GM04503 (cell line): ENCODE results near the gene TYW1B.
"Not testable (repeated sequence)": the region's sequence is repeated elsewhere in the genome, so short reads cannot be mapped to it uniquely, and the experiment has no call there.

Experiments used
- DNase-seq: peaks from one replicate; pipeline ENCODE4 v3.0.0-alpha.2; 2012; ENCODE audit warnings: low read depth

Gene TYW1B

DNA sequence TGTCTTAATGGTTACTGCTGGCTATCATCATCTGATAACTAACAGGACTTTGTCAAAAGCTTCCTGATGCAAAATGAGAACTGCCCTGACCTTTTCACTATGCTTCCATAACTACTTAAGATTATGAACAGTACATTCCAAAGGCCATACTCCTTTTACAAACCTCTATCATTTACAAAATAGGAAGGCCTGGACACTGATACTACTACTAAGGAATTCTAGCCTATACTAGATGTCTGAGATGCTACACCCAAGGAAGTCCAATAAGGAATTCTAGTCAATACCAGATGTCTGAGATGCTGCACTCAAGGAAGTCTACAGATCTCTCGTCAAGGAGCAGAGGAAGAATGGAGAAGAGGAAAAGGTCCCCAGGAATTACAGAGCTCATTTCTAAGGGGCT lies 130.9 kb downstream of the TYW1B start:
- DNase-seq, result not testable (repeated sequence)

DNA sequence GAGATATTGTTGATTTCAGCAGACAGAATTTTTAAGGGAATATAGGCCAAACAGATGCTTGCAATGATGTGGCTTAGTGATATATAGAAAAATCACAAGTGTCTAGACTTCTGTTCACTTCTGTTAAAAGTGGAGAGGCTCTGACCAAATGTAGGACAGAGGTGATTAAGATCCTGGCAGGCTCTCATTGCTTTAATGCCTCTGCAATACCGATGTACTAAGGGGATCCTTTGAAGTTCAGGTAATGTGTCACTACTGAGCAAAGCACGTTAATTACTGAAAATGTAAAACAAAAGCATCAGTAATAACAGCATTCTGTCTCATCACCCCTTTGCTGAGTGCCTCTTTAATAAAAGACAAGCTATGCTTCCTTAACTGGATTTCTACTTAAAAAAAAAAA lies 131.4 kb downstream of the TYW1B start:
- DNase-seq, result not testable (repeated sequence)

DNA sequence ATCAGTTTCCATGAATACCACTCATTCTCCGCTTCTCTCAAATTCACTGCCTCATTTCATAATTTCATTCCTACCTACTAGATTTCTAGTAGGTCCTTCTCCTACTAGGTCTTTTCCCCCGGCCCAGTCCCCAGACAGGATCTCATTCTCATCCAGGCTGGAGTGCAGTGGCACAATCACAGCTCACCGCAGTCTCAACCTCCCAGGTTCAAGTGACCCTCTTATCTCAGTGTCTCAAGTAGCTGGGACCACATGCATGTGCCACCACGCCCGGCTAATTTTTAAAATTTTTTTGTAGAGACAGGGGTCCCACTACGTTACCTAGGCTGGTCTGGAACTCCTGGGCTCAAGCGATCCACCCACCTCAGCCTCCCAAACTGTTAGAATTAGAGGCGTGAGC lies 132.5 kb downstream of the TYW1B start:
- not testable (repeated sequence) for DNase-seq

DNA sequence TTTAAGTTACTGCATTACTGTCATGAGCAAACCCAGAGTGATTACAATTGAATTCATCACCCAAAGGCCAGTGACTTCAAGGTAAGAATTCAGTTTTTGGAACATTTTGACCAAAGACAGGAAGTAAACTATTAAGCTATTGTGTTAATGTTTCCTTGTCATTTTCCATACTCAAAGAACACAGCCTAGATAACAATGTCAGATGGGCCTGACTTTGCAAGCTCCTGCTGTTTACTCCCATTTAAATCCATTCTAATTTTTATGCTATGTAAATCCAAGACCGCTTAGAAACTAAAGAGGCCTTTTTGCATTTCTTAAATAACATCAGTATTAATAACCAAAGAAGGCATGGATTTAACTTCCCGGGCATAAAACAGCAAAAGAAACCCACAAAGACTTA lies 136.6 kb downstream of the TYW1B start:
- not testable (repeated sequence) for DNase-seq

DNA sequence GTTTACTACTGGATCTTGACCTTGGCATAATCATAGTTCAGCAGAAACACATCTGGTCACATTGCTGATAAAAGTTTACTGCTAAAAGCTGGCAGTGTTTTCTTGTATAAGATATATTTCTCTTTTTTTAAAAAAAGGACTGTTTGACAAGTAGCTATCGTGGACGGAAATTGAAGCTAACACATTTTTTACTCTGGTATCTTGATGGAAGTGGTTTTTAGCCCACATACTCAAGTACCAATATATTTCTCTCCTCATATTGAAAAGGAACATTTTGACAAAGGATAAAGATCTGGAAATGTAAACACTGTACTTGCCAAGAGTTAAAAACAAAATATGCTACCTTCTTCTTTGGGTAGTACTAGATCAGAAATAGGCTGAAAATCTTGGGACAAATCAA lies 137.8 kb downstream of the TYW1B start:
- not testable (repeated sequence) for DNase-seq

DNA sequence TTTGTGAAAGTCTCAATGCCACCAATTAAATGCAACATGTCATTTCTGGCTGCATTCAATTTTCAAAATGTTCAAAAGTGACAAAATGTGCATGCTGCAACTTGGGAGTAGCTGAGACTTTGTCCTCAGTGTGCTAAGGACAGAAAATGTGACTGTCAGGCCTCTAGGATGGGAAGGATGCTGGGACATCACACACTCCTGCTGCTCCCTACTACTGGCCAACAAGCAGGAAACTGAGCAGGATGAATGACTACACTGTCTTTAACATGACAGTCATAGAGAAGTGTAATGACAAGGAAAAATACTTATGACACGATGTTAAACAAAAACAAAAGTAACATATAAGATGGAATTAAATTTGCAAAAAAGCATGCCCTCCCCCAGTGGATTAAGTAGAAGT lies 138.7 kb downstream of the TYW1B start:
- not testable (repeated sequence) for DNase-seq

DNA sequence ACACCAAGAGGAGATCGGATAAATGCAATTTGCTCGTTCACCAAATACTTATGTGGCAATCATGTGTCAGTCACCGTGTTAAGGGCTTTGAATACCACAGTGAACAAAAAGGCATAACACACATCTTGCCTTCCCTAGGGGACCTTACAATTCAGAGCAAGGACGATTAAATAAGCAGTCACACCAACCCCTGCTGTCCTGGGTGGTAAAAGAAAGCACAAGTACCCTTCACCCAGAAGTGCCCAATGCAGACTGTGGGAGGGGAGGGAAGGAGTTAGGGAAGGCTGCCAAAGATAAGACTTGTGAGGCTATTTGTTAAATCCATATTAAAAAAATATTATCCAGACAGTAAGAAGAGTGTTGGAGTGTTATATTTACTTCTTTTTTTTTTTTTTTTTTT lies 146.8 kb downstream of the TYW1B start:
- DNase-seq, result not testable (repeated sequence)

DNA sequence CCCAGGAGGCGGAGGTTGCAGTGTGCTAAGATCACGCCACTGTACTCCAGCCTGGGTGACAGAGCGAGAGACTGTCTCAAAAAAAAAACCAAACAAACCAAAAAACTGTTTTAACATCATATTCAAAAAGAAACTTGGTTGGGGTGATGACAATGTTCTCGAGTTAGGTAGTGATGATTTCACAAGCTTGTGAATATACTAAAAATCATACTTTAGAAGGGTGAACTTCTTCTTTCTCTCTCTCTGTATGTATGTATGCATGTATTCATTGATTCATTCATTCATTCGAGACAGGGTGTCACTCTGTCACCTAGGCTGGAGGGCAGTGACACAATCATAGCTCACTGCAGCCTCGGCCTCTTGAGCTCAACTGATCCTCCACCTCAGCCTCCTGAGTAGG lies 151.1 kb downstream of the TYW1B start:
- not testable (repeated sequence) for DNase-seq

DNA sequence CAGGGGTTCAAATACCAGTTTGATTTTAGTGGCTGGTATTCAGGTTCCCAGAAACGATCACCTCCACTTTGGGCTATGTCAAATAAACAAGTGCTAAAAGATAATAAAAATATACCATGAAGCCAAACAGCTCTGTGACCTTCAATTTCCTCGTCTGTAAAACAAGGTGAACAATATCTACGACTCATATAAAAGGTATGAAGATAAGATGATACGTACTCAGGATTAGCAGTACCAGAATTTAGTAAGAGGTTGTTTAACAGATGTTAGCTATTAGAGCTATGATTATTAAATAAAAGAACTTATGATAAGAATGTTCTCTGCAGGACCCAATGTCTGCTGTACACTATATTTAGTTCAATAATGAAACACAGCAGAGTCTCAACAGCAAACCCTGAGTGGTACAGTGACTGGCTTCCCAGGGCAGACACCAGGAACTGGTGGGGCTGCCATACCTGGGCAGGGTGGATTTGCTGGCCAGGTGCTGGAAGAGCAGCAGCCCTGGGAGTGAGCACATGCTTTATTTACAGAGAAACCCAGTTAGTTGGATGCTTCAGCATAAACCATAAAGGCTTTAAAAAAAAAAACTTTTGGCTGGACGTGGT lies 151.8 kb downstream of the TYW1B start:
- not testable (repeated sequence) for DNase-seq

DNA sequence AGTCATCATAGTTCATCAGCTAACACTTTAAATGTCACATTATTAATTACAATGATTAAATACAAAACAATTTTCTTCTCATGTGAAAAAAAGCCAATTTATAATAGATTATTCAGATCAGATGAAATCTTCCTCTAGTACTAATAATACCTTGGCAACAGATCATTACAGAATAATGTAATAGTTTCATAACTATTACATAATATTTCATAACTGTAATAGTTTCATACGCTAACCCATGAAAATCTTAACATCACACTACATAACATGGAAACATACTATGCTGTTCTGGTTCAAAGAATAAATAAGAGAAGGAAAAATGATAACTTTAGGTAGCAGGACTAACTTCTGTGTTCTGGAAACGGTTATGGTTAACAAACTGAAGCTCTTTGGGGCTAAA lies 152.3 kb downstream of the TYW1B start:
- not testable (repeated sequence) for DNase-seq

DNA sequence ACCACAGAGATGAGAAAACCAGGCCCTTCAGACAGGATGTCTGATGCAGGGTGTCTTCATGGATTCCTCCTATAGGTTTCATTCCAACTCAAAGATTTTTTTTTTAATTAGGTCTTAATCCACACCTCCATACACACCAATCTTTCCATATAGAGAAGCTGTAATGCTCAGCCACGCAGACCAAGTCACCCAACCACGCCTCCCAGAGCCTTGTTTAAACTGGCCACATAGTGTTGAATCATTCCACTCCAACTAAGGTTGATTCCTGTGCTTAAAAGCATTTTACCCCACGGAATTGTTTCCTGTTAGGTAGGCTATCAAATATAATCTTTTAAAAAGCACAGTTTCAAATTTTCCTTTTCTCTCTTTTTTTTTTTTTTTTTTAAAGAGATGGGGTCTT lies 153.6 kb downstream of the TYW1B start:
- DNase-seq, result no peak

DNA sequence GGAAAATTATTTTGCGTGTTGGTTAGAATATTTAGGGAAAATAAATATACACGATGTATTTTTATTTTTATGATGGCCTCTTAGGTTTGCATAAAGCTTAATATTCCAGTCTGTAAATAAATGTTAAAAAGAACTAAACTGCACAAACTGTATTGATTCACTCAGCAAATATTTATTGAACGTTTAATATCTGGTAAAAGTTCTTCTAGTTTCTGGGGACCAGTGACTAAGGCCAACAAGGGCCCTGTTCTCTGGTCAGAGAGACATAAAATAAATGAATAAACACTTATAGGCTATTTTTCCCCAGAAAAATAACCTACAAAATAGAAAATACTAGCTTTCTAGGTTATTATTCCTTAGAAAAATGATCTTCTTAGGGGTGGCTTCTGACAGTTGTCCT lies 157.2 kb downstream of the TYW1B start:
- not testable (repeated sequence) for DNase-seq

DNA sequence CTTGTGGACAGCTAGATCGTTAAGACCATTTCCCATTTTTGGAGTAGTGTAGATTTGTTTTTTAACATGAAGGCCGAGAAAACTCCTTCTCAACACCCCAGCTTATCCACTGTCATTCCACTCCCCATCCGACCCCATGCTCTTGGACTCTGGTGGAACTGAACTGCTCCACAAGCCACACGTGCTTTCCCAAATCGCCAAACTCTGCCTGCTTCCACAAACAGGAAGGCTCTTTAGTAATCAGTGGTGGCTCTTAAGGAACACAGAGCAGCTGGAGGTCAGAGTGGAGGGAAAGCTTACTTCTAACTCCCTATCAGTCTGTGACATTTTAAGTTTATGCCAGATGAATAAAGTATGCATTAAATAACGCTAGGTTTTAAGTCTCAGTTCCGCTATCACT lies 159.6 kb downstream of the TYW1B start:
- not testable (repeated sequence) for DNase-seq

DNA sequence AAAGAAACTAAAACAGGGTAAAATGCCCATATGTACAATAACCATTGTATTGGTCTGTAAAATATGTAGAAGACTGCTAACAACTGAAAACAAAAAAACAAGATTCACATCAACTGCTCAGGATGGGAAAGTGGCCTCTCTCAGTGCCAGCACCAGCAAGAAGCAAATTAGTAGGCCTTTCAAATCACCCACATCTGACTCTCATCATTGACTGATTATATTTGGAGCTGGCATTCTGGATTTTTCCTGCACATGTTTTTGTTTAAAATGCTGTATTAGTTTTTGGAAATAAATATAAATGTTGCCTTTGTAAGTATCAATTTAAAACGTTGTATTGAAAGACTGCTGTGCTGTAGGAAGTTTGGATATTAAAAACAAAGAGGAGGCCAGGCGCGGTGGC lies 161.0 kb downstream of the TYW1B start:
- not testable (repeated sequence) for DNase-seq

DNA sequence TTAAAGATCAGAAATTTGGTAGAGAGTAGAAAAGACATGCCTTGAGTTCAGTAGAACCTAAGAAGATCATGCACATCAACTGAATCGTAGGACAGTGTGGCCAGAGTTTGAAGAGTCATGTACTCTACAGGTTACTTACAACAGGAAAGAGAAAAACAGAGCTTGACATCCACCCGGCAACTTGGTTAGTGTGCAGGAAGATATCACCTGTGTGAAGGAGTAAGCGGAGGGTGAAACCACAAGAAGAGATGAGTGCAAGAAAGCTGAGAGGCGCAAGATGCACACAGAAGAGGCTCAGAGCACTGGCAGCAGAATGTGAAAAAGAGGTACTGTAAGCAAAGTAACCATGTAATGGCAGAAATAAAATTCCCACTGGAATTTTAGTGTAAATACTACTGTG lies 179.4 kb downstream of the TYW1B start:
- not testable (repeated sequence) for DNase-seq

DNA sequence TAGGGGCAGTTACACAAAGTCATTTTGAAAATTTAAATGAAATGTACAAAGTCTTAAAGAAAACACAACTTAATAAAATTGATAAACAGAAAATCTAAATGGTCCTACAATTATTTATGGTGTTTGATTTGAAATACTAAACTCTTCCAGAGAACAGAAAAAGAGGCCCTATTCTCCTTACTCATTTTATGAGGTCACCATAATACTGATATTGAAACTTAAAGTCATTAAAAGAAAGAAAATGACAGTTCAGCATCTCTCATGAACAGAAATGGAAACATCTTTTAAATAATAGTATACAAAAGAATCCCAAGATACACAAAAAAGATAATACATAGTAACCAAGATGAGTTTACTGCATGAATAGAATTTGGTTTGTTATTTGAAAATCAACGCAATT lies 184.3 kb downstream of the TYW1B start:
- not testable (repeated sequence) for DNase-seq

DNA sequence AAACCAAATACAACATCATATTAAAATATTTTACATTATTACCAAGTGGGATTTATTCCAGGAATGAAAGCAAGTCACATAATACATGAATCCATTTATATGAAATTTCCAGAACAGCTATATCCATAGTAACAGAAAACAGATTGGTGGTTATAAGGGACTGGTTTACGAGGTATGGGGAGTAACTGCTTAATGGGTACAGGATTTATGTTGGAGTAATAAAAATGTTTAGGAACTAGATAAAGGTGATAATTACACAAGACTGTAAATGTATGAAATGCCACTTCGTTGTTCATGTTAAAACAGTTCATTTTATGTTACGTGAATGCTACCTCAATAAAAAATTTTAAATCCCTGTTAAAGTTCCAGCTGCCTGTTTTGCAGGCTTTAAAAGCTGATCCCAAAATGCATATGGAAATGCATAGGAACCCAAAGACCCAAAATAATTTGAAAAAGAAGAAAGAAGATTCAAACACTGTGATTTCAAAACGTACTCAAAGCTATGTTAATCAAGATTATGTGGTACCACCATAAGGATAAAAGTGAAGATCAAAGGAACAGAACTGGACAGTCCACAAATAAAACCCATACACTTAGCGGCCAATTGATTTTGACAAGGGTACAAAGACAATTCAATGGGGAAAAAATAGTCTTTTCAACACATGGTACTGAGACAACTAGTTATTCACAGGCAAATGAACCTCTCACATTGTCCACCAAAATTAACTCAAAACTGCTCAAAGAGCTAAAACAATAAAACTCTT lies 186.3 kb downstream of the TYW1B start:
- DNase-seq, result not testable (repeated sequence)

DNA sequence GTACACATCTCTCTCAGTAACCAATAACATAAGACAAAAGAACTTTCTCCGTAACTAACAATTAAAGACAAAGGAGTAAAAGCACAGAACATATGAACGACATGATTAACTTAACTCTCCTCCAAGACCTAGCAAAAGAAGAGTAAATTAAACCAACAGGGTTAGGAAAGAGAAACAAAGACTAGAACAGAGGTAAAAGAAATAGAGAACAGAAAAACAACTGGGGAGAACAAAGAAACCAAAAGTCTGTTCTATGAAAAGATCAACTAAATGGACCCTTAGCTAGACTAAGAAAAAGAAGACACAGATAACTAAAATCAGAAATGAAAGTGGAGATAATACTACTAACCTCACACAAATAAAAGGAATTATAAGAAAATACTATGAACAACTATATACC lies 187.3 kb downstream of the TYW1B start:
- not testable (repeated sequence) for DNase-seq

DNA sequence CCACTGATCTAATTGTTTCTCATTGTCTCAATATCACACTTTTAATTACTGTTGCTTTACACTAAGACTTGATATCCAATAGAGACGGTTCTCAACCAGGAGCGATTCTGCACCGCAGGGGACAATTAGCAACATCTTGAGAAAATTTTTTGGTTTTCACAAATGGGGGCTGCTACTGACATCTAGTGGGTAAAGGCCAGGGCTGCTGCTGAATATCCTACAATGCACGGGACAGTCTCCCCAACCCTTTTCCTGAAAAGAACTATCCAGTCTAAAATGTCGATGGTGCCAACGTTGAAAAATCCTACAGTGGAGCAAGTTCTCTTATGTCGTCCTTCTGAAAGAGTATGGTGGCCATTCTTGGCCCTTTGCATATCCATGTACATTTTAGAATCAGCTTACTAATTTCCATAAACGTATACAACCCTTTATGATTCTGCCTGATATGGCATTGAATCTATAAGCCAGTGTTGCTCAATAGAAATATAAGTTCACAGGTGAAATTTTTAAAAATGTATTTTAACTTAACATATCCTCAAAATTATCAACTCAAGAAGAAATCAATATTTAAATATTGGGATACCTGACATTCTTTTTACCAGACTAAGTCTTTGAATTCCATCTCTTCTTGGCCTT lies 192.6 kb downstream of the TYW1B start:
- DNase-seq, result not testable (repeated sequence)

DNA sequence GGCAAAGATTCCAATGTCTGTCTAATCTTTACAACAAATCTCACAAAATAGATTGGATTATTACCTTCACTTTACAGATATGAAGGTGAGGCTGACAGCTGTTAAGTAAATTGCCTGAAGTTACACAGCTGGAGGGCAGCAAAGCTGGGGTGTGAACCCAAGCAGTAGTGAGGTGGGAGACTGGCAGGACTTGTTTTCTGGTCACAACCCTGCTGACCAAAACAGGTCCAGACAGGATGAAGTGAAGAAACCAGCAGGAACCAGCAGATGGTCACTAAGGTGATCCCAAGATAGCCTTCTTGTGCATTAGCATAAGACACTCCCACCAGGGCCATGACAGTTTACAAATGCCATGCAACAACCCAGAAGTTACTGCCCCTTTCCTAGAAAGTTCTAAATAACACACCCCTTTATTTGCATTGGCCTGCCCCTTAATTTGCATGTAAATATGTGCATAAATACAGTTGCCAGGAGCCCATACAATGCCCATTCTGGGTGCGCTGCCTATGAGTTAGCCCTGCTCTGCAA lies 195.2 kb downstream of the TYW1B start:
- not testable (repeated sequence) for DNase-seq

DNA sequence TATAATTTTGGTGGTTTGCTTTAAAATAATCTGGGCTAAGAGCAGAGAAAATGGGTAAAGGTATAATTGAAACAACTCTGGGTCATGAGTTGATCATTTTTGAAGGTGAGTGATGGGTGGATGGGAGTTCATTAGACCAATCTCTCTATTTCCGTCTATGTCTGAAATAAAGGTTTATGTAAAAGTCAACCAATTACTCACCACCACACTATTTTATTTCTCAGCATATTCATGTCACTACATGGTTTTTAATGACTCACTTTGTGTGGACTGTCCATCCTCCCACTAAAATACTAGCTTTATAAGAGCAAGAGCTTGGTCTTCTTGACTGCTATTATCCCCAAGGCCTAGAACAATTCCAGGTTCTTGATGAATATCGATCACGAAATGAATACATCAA lies 199.6 kb downstream of the TYW1B start:
- DNase-seq, result not testable (repeated sequence)

DNA sequence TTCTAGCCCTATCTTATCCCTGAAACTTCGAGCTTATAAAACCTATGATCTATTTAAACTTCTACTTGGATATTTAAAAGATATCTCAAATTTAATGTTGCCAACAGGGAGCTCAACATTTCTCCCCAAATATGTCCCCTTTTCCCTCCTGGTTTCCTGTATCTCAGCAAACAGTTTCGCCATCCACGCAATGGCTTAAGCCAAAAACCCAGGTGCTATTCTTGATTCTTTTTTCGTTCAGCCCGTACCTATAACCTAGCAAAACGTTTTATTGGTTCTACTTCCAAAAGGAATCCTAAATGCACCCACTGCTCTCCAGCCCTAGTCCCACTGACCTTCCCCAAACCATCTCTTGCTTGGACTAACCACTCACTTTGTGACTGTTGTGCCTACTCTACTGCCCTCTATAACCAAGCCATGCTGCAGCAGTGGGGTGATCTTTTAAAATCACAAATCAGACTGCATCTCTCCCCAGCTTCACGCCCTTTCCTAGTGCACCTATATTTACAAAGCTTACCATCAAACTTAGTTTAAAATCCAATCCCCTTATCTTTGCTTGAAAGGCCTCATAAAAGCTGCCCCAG lies 201.5 kb downstream of the TYW1B start:
- not testable (repeated sequence) for DNase-seq
